Astrocyte of the cerebellum (primary cell): ENCODE measurements around the gene SLC19A1.

Experiments
- DNase-seq: peaks from one replicate; pipeline ENCODE4 v3.0.0-alpha.2; 2011; ENCODE audit warnings: low read depth
- H3K4me3 ChIP-seq: 2 replicates; pipeline ENCODE4 v1.5.1; 2011; ENCODE audit warnings: mild to moderate bottlenecking, low read depth, low read length, moderate library complexity
- in situ Hi-C: cut with HindIII; loops from 2 replicates; pipeline ENCODE4 v1.10.0; 2017; ENCODE audit warnings: low sequenced_read_pairs
- TF ChIP-seq, protein P1 (sequence below): IDR thresholded peaks from 2 replicates; pipeline ENCODE4 v1.5.1; 2012; ENCODE audit warnings: low read length, low read depth, moderate library complexity, mild to moderate bottlenecking; ENCODE audit errors: missing control alignments

Gene SLC19A1

DNA sequence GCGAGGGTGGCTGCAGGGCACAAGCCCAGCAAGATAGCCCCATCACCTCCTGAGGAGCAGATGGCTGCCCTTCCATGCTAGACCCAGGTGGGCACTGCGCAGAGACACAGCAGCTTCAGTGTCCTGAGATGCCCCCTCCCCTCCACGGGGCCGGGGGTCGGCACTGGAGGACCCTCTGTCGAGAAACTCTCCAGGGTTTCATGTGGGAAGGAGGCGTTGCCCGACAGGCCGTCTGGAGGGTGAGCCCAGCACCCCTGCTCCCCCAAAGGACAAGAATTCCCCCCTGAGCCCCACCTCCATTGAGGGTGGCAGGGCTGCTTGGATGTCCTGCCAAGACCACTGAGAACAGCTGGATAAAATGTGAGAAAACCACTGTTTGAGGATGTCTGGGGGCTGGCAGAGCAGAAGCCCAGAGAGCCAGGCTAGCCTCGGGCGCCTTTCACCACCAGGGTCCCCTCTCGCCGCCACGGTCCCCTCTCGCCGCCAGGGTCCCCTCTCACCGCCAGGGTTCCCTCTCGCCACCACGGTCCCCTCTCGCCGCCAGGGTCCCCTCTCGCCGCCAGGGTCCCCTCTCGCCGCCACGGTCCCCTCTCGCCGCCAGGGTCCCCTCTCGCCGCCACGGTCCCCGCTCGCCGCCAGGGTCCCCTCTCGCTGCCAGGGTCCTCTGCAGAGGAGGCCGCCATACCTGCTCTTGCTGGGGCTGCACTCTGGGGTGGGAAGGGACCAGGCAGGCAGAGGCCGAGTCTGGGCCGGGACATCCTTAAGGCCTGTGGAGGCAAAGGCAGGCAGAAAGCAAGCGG, 44.2 kb downstream of the SLC19A1 start:
- in situ Hi-C loops: no loop called here
- TF ChIP-seq, protein P1, sequence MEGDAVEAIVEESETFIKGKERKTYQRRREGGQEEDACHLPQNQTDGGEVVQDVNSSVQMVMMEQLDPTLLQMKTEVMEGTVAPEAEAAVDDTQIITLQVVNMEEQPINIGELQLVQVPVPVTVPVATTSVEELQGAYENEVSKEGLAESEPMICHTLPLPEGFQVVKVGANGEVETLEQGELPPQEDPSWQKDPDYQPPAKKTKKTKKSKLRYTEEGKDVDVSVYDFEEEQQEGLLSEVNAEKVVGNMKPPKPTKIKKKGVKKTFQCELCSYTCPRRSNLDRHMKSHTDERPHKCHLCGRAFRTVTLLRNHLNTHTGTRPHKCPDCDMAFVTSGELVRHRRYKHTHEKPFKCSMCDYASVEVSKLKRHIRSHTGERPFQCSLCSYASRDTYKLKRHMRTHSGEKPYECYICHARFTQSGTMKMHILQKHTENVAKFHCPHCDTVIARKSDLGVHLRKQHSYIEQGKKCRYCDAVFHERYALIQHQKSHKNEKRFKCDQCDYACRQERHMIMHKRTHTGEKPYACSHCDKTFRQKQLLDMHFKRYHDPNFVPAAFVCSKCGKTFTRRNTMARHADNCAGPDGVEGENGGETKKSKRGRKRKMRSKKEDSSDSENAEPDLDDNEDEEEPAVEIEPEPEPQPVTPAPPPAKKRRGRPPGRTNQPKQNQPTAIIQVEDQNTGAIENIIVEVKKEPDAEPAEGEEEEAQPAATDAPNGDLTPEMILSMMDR: no peak
- no peak for DNase-seq
- no peak overlapping the region for H3K4me3 ChIP-seq

DNA sequence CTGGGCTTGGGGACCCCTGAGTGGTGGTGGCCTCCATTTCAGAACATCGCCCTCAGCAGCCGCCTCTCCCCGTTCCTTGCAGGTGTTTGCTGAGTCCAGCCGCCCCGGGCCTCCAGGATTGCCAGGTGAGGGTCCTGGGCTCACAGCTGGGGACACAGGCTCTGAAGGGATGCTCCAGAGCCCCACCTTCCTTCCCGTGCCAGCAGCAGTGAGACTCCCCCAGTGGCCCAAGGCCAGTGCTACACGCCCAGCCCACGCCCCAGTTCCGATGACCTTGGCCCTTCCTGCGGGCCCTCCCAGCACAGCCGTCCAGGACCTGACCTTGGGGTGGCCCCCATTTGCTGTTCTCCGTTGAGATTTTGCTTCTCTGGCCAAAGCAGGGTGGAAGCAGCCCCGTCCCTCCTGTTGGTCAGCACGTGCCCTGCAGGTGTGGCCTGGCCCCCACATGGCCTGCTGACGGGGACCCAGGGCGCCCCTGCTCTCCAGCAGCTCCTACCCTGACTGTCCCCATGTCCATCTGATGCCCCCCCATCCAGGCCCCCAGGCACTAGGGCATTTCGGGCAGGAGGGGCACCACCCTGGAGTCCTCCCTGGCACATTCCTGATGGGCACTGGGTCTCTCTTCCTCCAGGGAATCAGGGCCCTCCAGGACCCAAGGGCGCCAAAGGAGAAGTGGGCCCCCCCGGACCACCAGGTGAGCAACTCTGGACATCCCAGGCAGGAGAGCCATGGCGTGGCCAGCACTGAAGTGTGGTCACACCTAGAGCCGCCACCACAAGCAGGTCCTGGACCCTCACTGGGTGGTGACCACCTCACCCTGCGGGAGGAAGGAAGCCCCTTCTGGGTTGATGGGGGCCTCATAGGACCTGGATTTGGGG, 45.0 kb downstream of the SLC19A1 start:
- TF ChIP-seq, protein P1: no peak
- H3K4me3 ChIP-seq: no peak overlapping the region
- no peak for DNase-seq
- in situ Hi-C loops: no loop called here

DNA sequence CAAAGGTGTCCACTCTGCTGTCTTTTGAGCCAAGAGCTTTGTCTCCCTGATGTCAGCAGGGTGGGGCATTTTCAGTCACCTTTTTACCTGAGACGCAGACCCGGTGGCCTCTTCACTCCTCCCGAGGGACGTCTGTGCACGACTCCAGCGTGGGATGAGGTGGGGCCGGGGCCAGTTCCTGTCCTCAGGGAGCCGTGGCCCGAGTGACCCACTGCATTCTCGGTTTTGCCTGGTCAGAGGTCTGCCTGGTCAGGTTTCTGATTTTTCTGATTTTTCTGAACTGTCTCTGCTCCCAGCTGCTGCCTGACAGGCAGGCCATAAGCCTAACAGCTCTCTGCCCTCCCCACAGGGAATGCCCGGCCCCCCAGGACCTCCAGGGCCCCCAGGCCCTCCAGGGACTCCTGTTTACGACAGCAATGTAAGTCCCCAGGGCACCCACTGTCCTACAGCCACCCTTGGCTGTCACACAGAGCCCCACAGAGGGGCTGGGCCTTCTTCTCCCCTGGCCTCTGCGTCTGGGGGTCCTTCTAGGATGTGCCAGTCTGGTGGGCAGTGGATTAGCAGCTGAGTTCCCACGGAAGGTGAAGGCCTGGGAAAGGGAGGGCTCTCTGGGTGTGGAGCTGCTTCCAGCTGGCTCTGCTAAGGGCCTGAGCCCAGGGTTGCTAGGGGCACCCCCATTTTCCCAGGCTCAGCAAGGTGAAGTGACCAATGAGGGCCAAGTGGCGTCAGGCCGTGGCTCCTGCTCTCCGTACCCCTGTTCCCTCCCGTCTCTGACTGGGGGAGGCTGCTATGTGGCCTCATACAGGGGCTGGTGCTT, 45.9 kb downstream of the SLC19A1 start:
- no peak overlapping the region for H3K4me3 ChIP-seq
- TF ChIP-seq, protein P1: no peak
- no peak for DNase-seq
- in situ Hi-C loops: no loop called here

DNA sequence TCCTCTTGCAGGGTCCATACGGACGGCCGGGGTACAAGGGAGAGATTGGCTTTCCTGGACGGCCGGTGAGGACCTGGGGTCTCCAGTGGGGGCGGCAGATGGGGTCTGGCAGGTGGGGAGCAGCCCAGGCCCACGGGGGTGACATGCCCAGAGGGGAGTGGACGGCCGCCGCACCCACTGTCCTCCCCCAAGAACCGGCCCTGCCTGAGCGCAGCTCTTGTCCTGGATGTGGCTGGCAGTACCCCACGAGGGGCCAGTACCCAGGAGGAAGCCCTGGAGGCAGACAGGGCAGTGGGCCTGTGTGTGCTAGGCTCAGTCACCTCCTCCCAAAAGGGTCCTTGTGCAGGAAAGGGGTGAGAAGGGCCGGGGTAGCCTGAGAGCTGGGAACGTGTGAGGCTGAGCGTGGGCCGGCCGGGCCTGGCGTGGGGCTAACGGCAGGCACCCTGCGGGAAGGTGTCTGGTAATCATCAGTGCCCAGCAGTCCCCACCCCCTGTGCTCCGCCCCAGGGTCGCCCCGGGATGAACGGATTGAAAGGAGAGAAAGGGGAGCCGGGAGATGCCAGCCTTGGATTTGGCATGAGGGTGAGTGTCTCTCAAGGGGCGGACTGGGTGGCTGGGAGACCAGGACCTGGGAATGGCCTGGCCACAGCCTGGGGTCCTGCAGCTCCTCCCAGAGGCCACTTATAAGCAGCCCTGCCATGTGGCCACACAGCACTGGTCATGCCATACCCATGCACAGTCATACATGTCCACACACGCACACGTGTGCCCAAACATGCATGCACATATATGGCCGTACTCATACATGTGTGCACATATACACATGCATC, 47.2 kb downstream of the SLC19A1 start:
- DNase-seq: no peak
- in situ Hi-C loops: no loop called here
- TF ChIP-seq, protein P1: no peak
- H3K4me3 ChIP-seq: no peak overlapping the region

DNA sequence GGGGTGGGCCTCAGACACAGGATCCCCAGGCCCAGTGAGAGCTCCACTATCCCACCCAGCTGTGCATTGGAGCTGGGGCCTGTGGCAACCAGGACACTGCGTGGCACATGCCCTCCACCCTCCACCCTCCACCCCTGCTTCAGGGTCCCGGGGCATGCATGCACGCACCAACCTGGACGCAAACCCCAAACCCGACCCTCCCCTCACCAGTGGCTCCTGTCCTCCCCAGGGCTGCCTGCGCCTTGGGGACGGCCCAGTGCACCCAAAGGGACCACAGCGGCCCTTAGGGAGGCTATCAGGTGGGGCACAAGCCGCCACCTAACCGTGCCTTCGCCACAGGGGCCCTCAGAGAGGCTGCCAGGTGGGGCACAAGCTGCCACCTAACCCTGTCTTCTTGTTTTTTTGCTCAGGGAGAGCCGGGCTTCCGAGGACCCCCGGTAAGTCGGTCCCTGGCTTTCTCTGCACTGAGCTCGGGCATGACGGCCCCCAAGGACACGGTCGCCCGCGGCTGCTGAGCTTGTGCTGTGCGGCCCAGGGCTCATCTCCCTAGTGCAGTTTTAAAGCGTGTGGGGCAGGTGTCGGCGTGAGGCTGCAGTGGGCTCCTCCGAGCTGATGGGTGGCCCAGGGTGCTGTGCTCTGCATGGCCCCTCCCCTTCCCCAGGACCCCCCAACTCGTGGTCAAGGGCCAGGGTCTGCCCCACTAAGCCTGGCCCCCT, 47.9 kb downstream of the SLC19A1 start:
- in situ Hi-C loops: no loop called here
- H3K4me3 ChIP-seq: no peak overlapping the region
- no peak for DNase-seq
- TF ChIP-seq, protein P1: no peak
